ENCODE data around the gene PIK3C2A.
A peak's percentile ranks its signal among the peaks of the same experiment; 100 is the strongest.

Gene PIK3C2A

GRCh38 chr11:17214338-17214737 lies 6.6 kb upstream of the PIK3C2A start:
- DNase-seq: no peak

DNA sequence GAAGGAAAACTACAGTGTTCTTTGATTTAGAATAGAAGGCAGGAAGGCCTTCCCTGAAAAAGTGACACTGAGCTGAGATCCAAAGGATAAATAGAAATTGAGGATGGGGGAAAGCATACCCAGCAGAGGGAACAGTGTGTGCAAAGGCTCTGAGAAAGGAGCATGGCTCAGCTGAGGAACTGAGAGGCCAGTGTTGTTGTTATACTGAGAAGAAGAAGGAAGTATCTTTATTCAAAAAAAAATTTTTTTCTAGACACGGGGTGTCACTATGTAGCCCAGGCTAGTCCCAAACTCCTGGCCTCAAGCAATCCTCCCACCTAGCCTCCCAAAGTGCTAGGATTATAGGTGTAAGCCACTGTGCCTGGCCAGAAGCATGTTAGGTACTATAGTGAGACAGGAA lies 3.5 kb upstream of the PIK3C2A start:
- no peak for DNase-seq

DNA sequence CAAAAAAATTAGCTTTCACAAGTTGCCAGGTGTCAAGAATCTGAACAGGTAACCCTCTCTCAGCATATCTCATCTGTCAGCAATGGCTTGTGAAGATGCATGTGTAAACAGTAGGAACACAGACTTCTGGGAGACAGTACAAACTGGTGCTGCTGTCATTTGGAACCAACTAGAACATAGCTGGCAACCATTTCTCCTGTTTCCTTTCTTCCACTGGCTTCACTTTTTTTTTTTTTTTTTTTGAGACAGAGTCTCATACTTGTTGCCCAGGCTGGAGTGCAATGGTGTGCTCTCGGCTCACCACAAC lies 2.1 kb upstream of the PIK3C2A start:
- no peak for DNase-seq

DNA sequence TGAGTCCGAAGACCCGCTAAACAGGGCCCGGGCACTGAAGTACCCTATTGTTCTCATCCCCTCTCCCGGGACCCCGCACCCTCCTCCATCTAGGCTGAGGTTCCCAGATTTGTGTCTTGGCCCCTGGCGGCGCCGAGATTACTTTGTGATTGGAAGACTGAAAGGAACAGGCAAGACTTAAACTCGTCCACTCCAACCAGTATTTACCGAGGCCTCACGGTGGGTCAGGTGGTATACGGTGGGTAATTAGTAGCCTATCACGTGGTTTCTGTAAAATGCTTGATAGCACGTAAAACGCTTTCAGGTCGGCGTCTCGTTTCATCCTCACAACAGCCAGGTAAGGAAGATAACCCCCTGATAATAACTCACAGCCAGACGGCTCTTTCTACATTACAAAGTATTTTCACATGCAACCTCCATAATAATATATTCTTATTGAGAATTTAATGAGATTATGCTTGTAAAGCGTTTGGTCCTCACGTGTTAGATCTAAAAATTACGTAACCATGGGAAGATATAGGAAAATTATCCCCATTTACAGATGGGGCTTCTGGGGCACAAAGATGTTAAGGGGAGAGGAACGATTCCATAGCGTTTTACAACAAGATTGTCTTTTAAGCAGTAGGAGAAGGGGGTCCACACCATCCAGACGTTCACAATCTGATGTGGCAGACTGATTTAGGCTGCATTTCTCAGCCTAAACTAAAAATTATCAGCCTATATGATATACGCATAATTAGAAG lies 642 bp upstream of the PIK3C2A start:
- peak; percentile 50 for DNase-seq

DNA sequence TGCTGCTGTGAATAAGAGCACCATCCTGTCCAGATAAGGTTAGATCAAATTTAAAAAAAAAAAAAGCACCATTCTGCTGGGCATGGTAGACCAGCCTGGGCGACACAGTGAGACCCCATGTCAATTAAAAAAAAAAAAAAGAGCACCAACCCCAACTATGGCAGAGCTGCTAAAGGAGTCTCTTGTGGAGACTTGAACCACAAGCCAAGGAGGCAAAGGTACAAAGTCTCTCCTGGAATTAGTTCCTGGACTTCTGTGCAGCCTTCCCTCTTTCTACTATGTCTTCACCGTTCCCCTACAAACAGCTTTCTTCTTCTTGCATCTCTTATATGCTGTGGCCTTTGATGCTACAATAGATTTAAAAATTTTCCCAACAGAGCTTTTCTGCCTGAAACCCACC lies 1.3 kb downstream of the PIK3C2A start:
- DNase-seq: no peak

DNA sequence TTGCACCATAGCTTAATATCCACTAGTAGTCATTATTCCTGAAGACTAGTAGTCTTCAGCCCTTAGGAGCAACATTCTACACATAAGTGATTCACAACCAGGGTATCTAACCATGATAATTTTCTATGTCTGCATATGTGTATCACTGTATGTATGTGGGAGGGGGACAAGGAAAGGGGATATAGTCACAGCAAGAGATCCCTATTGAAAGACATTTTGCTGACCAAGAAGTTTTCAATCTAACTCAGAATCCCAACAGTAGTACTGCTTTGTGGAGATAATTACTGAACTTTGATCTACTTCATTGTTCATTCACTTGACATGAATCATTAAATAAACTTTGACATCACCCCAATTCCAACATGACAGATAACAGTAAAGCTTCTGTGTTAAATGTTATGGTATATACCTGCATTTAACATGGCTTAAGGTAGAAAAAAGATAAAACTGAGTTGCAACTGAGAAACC lies 10.3 kb downstream of the PIK3C2A start:
- no peak for DNase-seq

DNA sequence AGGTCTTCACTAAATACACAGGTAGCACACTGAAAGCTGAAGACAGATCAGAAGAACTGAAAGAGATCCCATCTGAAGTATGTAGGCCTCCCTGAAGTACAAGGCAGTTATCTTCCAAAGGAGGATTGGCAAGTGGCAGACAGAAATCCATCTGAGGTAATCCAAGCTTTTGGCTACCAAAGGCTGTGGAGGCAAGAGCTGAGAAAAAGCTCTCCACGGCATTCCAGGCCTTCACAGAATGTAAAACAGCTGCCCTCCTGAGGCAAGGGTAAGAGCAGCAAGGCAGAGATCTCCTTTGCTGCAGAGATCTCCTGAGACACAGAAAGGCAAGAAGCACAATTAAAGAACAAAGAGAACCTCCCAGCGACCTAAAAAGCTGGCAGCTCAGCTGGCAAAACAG lies 19.1 kb downstream of the PIK3C2A start:
- DNase-seq: no peak

DNA sequence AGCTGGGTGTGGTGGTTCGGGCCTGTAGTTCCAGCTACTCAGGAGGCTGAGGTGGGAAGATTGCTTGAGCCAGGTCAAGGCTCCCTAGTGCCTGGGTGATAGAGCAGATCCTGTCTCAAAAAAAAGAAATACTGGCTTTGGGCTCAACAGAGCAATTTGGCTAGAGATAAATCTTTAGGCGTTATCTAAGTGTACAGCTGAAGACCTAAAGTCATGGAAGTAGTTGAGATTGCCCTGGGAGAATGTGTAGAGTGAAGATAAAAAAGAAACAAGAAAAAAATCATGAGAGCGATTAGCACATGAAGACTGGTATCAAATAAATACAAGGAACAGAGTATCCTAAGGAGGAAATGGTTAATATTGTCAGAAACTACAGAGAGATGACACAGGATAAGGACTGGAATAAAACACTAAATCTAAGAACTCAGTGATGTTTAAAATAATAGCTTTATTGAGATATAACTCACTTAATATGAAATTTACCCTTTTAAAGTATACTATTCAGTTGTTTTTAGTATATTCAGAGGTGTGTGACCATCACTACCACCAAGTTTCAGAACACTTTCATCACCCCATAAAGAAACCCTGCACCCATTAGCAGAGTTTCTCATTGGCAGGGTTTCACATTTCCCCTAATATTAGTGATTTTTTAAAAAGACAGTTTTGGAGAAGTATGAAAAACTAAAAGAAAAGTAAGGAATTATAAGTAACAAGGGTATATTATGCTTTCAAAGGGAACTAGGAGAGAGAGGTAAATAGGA lies 20.7 kb downstream of the PIK3C2A start:
- no peak for DNase-seq

DNA sequence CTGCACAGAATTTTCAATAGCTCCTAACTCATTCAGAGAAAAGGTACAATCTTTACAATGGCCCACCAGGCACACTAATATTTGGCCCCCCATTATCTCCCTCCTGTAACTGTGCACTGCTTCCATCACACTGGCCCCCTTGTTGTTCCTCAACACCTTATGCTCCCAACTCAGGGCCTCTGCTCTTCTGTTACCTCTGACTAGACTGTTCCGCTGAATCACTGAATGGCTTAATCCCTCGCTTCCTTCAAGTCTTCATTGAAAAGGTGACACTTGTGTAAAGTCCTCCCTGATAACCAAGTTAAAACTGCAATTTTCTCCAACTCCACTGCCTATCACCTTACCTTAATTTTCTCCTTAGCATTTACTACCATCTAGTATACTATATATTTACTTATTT lies 21.8 kb downstream of the PIK3C2A start:
- DNase-seq: no peak

DNA sequence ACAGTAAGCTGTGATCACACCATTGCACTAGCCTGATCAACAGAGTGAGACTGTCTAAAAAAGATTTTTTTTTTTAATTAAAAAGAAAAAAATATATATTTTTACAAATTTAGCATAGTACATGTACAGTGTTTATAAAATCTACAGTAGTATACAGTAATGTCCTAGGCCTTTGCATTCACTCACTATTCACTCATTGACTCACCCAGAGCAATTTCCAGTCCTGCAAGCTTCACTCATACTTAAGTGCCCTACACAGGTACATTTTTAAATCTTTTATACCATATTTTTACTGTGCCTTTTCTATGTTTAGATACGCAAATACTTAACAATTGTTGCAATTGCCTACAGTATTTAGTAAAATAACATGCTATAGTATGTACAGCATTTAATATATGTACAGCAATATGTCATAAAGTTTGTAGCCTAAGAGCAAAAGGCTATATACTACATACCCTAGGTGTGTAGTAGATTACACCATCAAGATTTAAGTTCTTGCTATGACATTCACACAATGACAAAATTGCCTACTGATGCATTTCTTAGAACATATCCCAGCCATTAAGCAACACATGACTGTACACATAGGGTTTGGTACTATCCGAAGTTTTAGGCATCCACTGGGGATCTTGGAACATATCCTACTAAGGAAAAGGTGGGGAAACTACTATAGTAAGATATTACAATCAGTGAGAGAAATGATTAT lies 22.8 kb downstream of the PIK3C2A start:
- no peak for DNase-seq

DNA sequence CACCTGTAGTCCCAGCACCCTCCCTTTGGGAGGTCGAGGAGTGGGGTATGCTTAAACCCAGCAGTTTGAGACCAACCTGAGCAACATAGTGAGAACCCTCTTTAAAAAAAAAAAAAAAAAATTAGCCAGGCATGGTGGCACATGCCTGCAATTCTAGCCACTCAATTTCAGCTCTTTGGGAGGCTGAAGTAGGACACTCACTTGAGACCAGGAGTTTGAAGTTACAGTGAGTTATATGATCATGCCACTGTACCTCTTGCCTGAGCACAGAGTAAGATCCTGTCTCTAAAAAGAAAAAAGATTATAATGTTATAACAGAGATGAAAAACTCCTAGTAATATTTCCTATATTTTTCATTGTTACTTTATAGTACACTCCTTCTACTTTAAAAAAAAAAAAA lies 23.9 kb downstream of the PIK3C2A start:
- no peak for DNase-seq

GRCh38 chr11:17179970-17180369 lies 27.8 kb downstream of the PIK3C2A start:
- no peak for DNase-seq

- no peak for DNase-seq
Measured at GRCh38 chr11:17173332-17173731, 34.5 kb downstream of the PIK3C2A start.

DNA sequence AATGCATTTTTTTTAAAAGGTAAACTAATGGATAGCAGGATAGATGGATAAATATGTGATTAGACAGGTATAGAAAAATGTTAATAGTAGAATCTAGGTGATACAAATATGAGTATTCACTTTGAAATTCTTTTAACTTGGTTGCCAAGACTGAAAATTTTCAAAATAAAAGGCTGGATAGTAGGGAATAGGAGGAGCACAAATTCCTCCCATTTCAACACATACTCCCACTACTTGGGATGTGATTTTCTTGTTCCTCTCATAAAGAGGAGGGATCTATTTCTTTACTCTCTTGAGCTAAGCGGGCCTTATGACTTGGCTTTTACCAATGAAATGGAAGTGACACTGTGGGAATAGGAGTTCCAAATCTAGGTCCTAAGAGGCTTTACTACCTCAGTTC lies 35.9 kb downstream of the PIK3C2A start:
- no peak for DNase-seq

GRCh38 chr11:17171343-17171742 lies 36.4 kb downstream of the PIK3C2A start:
- no peak for DNase-seq

- DNase-seq: no peak
Measured at GRCh38 chr11:17169876-17170275, 37.9 kb downstream of the PIK3C2A start.

- no peak for DNase-seq
Measured at GRCh38 chr11:17165247-17165890, 42.4 kb downstream of the PIK3C2A start.

- DNase-seq: no peak
Measured at GRCh38 chr11:17164361-17165246, 43.2 kb downstream of the PIK3C2A start.

GRCh38 chr11:17163736-17164135 lies 44.0 kb downstream of the PIK3C2A start:
- no peak for DNase-seq

- no peak for DNase-seq
Measured at GRCh38 chr11:17163291-17163690, 44.5 kb downstream of the PIK3C2A start.

DNA sequence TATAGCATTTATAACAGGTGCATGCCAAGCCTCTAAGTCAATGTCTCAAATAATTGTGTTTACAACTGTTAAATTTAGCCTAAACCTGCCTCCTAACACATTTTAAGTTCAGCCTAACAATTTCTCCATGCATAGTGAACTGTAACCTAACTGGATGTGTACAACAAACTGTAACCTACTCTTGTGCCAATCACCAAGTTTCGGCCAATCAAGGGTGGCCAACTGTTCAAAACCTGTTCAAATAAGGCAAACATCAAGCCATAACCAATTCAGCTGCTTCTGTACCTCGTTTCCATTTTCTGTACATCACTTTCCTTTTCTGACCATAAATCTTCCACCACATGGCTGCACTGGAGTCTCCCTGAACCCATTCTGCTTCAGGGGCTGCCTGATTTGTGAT lies 45.4 kb downstream of the PIK3C2A start:
- DNase-seq: no peak

- DNase-seq: no peak
Measured at GRCh38 chr11:17161515-17161914, 46.3 kb downstream of the PIK3C2A start.
